Osteoblast (primary cell): Measurements from ENCODE around the gene RUNX2. TPM values are rescaled to one million over a fixed set of nuclear protein-coding genes. Genes with fewer than 3 reads are reported as not detected.
A peak's percentile ranks its signal among the peaks of the same experiment; 100 is the strongest.

Source experiments
- DNase-seq: peaks from one replicate; pipeline ENCODE4 v3.0.0; 2011; ENCODE audit warnings: low spot score, mixed read lengths; ENCODE audit not compliant: insufficient read length; ENCODE audit errors: missing footprints
- H2AFZ ChIP-seq: 2 replicates; pipeline ENCODE4 v1.6.0; 2011; ENCODE audit warnings: mild to moderate bottlenecking, low read length
- H3K27ac ChIP-seq: 2 replicates; pipeline ENCODE4 v1.5.1; 2011; ENCODE audit warnings: mild to moderate bottlenecking, low read depth, low read length, moderate library complexity
- H3K27me3 ChIP-seq: 2 replicates; pipeline ENCODE4 v1.6.0; 2012; ENCODE audit warnings: mild to moderate bottlenecking, control low read depth, inconsistent platforms, low read length, moderate library complexity; ENCODE audit not compliant: insufficient read depth
- H3K36me3 ChIP-seq: 2 replicates; pipeline ENCODE4 v1.5.1; 2011; ENCODE audit warnings: mild to moderate bottlenecking, low read length, control low read depth, moderate library complexity; ENCODE audit not compliant: insufficient read depth
- H3K4me1 ChIP-seq: 2 replicates; pipeline ENCODE4 v1.5.1; 2011; ENCODE audit warnings: mild to moderate bottlenecking, low read length, control low read depth, moderate library complexity; ENCODE audit not compliant: insufficient read depth
- H3K4me2 ChIP-seq: 2 replicates; pipeline ENCODE4 v1.6.0; 2011; ENCODE audit warnings: mild to moderate bottlenecking, low read length; ENCODE audit not compliant: insufficient read depth
- H3K4me3 ChIP-seq: fragments of 200-600 bp; sonication (generic); 3 replicates; pipeline ENCODE4 v1.5.1; 2012; ENCODE audit warnings: mild to moderate bottlenecking, low read length, inconsistent platforms; ENCODE audit not compliant: insufficient read depth
- H3K79me2 ChIP-seq: 2 replicates; pipeline ENCODE4 v1.6.0; 2012; ENCODE audit warnings: mild to moderate bottlenecking, low read length, control low read depth, inconsistent platforms; ENCODE audit not compliant: insufficient read depth
- H3K9me3 ChIP-seq: 2 replicates; pipeline ENCODE4 v1.5.1; 2011; ENCODE audit warnings: low read depth, low read length, control low read depth
- H4K20me1 ChIP-seq: 2 replicates; pipeline ENCODE4 v1.6.0; 2012; ENCODE audit warnings: mild to moderate bottlenecking, low read length, control low read depth; ENCODE audit not compliant: insufficient read depth
- CTCF ChIP-seq: IDR thresholded peaks from 2 replicates; pipeline ENCODE4 v1.5.1; 2011; ENCODE audit warnings: mild to moderate bottlenecking, low read depth, low read length, moderate library complexity; ENCODE audit errors: extremely low read depth
- total RNA-seq: library from RNA; depleted of rRNA; stranded (reverse); fragments of >200 nt; gene quantifications from 2 replicates; pipeline ENCODE4 v1.2.3, GENCODE V29; 2012

Gene RUNX2
- total RNA-seq, 1 donor = 30.0 TPM

- Histone ChIP-seq H3K4me3 (no peak overlapping the region), H3K27me3 (no peaks in the 10 kb centered on the region), H3K4me2 (no peak overlapping the region), H3K4me1 (peaks cover 22% of the 10 kb centered on the region), H4K20me1 (no peaks in the 10 kb centered on the region), H3K9me3 (no peaks in the 10 kb centered on the region), H3K79me2 (no peaks in the 10 kb centered on the region), H3K27ac (no peak overlapping the region), H2AFZ (no peak overlapping the region), H3K36me3 (no peaks in the 10 kb centered on the region)
- no peak for DNase-seq
- TF ChIP-seq CTCF = no peak
These were observed 282.7 kb downstream of the RUNX2 start for GRCh38 chr6:45610832-45611231.

- Histone ChIP-seq H3K4me1 (peaks cover 22% of the 10 kb centered on the region), H3K4me3 (no peak overlapping the region), H3K27ac (no peak overlapping the region), H3K4me2 (no peak overlapping the region), H3K9me3 (no peaks in the 10 kb centered on the region), H3K36me3 (no peaks in the 10 kb centered on the region), H4K20me1 (no peaks in the 10 kb centered on the region), H3K79me2 (no peaks in the 10 kb centered on the region), H2AFZ (no peak overlapping the region), H3K27me3 (no peaks in the 10 kb centered on the region)
- TF ChIP-seq CTCF = no peak
- DNase-seq = peak; percentile 3
These were observed 283.4 kb downstream of the RUNX2 start for GRCh38 chr6:45611491-45611890.

- no peaks in the 10 kb centered on the region for H4K20me1 ChIP-seq
- no peaks in the 10 kb centered on the region for H3K79me2 ChIP-seq
- peak; percentile 77 for DNase-seq
- H3K36me3 ChIP-seq = no peaks in the 10 kb centered on the region
- peak overlapping the region; percentile 54 for H2AFZ ChIP-seq
- peak overlapping the region; percentile 34 for H3K27ac ChIP-seq
- H3K4me2 ChIP-seq = peak overlapping the region; percentile 52
- H3K9me3 ChIP-seq = no peaks in the 10 kb centered on the region
- no peak for TF ChIP-seq CTCF
- H3K4me3 ChIP-seq = no peak overlapping the region
- H3K27me3 ChIP-seq = no peaks in the 10 kb centered on the region
- peaks cover 26% of the 10 kb centered on the region for H3K4me1 ChIP-seq
These were observed 285.5 kb downstream of the RUNX2 start for GRCh38 chr6:45613656-45614055.

GRCh38 chr6:45614488-45615285, 286.6 kb downstream of the RUNX2 start:
- no peaks in the 10 kb centered on the region for H3K79me2 ChIP-seq
- H2AFZ ChIP-seq = no peak overlapping the region
- no peak overlapping the region for H3K4me3 ChIP-seq
- no peaks in the 10 kb centered on the region for H3K9me3 ChIP-seq
- TF ChIP-seq CTCF = no peak
- no peaks in the 10 kb centered on the region for H3K36me3 ChIP-seq
- no peak overlapping the region for H3K27ac ChIP-seq
- H3K4me1 ChIP-seq = peaks cover 30% of the 10 kb centered on the region
- DNase-seq = no peak
- H3K27me3 ChIP-seq = no peaks in the 10 kb centered on the region
- no peak overlapping the region for H3K4me2 ChIP-seq
- no peaks in the 10 kb centered on the region for H4K20me1 ChIP-seq
